Measurements from ENCODE around the gene TEX44.
A peak's percentile ranks its signal among the peaks of the same experiment; 100 is the strongest.
"Not testable (repeated sequence)": the region's sequence is repeated elsewhere in the genome, so short reads cannot be mapped to it uniquely, and the experiment has no call there.

Gene TEX44

DNA sequence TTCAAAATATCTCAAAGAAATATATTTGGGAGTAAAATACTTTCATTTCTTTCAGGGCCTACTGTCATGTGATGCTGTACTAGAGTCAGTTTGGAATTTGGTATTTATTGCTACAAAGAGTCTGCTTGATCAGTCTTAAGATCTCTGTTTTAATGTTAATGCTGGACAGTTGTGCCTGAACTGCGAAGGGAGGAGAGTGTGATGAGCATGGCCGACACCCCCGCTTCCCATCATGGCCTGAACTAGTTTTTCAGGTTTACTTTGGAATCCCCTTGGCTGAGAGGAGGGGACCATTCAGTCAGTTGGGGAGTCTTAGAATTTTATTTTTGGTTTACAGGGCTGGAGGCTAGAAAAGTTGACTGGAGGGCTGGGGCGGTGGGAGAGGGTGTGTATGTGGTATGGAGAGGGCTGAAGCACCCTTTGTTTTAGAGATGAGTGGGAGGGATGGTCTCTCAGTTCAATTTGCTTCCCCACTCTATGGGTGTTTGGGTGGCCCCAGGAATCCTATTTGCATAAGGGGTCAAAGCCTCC lies 20.9 kb upstream of the TEX44 start:
- no peak for DNase-seq

DNA sequence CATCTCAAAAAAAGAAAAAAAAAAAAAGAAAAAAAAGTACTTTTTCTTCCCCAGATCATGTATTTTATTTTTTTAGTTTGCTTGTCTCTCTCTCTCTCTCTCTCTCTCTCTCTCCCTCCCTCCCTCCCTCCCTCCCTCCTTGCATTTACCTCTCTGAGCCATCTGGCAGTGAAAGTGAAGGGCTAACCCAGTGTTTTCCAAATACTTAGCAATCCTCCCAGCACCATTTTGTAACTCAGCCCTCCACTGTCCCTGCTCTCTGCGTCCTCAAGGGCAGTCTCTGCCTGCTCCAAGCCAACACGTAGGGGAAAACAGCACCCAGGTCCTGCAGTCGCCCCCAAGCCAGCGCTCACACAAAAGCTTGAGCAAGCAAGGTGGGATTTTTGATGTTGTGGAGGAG lies 19.6 kb upstream of the TEX44 start:
- no peak for DNase-seq

DNA sequence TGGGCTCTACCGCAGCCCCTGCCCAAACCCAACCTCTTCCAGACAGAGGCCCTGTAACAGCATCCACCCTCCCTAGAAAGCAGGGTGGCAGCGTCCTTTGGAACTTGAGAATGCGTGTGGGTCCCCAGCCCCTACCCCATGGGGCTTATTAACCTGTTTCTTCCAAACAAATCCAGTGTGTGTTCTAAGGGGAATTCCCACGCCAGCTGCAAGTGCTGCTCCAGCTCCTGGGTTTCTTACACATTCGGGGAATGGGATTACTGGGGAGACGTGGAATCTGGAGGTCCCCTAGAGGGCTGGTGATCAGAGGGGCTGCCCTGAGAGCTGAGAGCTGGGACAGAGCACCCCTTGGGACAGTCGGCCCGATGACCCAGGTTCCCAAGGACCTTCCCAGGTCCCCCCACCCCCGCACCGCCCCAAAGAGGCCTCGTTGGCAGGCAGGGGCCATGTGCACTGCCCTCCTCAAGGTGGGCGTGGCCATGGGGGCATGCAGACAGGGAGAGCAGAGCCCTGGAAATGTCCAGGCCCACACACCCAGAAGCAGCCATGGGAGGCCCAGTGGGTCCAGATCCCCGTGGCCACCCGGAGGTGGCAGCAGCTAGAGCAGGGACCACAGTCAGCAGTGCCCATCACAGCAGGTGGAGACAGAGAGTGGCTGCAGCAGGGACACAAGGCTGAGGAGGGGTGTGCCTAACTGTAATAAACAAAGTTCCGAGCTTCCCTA lies 18.8 kb upstream of the TEX44 start:
- no peak for DNase-seq

DNA sequence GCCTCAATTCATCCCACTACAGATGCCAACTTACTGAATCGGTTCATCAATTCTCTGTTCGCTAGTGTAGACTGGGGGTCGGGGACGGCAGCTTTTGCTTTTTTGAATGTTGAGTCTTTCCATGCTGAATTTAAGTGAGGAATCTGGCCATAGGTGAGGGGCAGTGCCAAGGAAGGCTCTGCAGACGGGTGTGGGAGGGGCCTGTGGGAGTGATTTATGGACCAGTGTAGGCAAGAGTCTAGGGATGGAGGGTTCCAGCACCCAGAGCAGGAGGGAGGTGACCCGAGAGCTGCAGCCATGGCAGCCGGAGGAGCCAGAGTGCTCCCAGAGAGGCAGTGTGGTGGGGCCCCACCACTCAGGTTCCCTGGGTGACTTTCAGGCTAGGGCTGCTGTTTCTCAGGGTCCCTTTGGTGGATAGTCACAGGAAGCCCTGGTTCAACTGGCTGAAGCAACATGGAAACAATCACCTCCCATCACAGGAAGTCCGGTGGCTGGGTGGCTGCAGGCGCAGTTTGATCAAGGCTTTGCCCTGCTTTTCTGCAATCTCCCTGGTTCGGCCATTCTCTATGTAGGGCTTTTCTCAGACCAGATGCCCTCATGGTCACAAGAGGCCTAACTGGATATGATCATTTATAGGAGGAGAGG lies 16.9 kb upstream of the TEX44 start:
- no peak for DNase-seq

DNA sequence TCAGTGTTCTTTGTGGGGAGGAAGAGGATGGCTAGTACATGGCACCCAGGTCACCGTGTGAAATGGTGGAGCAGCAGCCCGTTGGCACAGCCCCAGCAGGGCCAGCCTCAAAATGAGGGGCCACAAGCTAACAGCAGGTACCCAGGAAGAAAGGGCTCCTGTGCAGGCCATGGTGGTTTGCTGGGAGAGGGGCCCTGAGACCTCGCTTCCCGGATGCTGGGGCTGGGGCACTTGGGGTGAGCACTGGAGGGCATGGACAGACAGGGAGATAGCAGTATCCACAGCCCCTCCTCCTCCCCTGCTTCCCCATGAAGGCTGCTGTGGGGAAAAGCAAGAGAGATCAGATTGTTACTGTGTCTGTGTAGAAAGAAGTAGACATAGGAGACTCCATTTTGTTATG lies 16.2 kb upstream of the TEX44 start:
- DNase-seq: no peak

DNA sequence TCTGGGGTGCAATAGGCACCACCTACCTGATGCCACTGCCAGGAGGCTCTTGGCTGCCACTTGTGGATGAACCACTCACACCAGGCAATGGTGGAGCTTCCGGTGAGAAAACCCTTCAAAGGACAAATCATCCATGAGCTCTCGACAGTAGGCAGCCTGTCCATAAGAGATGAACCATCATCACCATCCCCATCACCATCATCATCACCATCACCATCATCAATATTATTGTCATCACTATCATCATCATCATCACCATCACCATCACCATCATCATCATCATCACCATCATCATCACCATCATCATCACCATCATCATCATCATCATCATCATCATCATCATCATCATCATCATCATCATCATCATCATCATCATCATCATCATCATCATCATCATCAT lies 14.0 kb upstream of the TEX44 start:
- DNase-seq: not testable (repeated sequence)

DNA sequence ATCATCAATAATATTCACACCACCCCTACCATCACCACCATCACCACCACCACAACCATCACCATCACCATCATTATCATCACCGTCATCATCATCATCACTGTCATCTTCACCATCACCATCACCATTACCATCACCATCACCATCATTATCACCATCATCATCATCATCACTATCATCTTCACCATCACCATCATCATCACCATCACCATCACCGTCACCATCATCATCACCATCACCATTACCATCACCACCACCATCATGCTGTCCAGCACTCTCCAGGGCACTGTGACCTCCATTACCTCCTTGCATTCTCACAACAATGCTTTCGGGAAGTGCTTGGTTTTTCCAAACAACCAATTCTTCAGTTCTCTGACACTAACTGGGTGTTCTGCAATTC lies 13.1 kb upstream of the TEX44 start:
- DNase-seq: no peak

DNA sequence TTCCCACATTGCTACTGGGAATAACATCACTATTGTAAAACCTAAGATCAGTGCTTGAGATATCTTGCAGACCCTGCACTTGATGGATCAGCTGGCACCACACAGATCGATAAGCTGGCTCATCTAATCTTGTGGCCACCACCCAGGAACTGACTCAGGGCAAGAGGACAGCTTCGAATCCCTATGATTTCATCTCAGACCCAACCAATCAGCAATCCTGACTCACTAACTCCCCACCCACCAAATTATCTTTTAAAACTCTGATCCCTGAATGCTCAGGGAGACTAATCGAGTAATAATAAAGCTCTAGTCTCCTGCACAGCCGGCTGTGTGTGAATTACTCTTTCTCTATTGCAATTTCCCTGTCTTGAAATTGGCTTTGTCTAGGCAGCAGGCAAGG lies 11.3 kb upstream of the TEX44 start:
- no peak for DNase-seq

DNA sequence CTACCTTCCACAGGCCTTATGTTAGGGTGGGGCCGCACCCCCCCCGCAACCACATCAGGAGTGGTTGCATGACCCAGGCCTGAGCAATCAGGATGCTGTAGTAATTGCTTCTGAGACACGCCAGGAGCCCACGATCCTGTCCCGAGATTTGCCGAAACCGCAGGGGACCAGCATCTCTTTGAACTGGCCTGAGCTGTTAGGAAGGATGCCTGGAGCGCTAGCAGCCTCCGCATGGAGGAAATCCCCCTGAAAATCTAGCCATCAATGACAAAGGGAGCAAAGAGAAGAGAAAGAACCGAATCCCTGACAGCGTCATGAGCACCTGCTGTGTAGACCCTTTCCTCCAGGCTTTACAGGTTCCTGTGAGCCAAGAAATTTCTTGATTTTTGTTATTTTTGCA lies 8.7 kb upstream of the TEX44 start:
- no peak for DNase-seq

DNA sequence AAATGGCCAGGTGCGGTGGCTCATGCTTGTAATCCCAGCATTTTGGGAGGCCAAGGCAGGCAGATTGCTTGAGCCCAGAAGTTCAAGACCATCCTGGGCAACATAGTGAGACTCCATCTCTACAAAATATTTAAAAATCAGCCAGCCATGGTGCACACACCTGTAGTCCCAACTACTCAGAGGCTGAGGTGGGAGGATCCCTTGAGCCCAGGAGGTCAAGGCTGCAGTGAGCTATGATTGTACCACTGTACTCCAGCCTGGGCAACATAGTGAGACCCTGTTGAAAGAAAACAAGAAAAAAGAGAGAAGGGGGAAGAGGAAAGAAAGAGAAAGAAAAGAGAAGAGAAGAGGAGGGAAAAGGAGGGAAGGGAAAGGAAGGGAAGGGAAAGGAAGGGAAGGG lies 4.9 kb upstream of the TEX44 start:
- DNase-seq: not testable (repeated sequence)

DNA sequence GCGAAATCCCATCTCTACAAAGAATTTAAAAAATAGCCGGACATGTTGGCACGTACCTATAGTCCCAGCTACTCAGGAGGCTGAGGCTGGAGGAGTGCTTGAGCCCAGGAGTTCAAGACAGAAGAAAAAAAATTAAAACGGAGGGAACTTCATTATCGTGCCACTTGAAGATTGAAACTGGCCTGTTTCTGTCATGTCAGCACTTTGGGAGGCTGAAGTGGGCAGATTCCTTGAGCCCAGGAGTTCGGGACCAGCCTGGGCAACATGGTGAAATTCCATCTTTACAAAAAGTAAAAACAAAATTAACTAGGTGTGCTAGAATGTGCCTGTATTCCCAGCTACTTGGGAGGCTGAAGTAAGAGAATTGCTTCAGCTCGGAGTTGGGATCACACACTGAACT lies 3.0 kb upstream of the TEX44 start:
- DNase-seq: no peak

DNA sequence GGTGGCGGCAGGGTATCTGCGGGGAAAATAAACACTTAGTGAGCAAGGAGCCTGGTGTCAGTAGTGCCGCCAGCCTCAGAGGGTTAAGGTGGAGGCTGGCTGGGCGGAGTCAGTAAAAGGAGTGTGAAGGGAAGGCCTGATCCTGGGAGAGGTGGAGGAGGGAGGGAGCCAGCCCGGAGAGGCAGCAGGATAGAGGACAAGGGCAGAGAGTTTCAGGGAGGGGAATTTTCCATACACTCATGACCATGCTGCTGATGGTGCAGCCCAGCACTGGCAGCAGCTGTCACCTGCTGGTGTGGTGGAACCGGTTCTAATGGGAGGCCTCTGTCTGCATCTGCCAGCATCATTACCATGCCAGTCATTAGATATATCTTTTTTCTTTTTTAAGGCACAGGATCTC lies 2.0 kb upstream of the TEX44 start:
- DNase-seq: no peak

DNA sequence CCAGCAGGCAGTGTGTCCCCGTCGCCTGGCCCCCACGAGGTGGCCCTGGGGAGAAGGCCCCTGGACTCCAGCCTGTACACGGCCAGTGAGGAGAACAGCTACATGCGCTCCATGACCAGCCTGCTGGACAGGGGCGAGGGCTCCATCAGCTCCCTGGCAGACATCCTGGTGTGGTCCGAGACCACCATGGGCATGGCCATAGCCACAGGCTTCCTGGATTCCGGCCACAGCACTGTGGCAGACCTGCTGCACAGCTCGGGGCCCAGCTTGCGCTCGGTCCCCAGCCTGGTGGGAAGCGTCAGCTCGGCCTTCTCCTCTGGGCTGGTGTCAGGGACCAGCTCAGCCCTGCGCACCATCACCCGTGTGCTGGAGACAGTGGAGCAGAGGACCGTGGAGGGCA lies 1.0 kb downstream of the TEX44 start:
- no peak for DNase-seq

DNA sequence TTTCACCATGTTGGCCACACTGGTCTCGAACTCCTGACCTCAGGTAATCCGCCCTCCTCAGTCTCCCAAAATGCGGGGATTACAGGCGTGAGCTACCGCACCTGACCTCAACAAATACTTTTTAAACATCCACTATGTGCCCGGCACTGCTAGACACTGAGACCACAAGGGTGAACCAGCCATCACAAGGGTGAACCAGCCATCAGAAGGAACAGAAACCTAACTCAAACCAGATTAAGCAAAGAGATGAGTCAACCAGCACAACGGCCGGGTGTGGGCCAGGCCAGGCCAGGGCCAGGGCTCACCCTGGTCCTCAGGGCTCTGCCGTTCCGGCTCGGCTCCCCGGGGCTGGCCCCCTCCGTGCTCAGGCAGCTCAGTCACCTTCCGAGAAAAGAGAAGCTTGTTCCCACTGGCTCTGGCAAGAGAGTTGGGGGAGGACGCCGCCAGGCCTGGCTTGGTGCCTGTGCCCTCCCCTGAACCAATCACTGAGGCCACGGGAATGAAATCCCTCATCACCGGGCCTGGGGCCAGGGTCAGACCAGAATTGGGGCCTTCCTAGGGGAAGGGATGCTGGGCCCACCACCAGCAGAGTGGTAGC lies 4.4 kb downstream of the TEX44 start:
- DNase-seq: no peak

DNA sequence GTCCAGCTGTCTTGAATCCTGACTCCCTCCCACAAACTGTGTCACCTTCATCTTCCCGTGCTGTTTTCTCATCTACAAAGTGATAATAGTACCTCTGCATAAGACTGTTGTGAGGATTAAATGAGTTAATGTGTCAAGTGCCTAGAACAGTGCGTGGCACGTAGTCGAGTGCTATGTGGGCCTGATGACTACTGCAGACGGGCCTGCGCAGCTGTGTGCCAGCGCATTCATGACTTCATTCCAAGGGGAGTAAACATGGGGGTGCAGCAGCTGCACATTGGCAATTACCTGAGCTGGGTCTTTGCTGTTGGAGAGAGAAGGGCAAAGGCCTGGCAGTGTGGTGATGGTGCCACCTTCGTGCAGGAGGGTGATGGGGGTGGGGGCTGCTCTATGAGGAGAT lies 5.0 kb downstream of the TEX44 start:
- no peak for DNase-seq

DNA sequence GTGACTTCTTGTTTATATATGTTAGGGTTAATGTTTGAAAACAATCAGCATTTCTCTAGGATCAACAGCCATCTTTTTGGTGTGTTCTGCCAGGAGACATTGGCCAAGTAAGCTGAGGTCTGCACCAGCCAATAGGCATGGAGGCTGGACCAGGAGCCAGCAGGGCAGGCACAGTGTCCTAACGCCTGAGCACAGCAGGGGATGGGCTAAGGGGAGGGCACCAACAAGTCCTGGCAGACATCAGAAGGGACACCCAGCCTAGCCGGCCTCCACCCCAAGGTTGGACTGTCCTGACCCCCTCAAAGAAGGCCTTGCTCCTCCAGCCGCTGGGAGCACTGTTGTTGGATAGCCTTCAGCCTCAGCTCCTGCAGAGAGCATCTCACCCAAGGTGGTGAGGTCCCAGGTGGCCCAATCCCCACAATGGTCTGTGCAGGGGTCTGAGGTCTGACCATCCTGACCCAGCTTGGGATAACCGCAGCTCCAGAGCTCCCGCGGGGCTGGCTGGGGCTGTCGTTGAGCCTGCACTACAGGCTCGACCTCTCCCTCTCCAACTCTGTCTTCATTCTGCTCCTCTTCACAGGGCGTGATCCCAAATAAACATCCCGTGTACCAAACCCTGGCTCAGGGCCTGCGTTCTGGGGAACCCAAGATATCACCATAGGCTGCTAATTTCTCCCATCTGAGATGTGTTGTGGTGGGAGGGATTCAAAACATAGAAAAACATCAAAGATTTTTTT lies 8.1 kb downstream of the TEX44 start:
- no peak for DNase-seq

DNA sequence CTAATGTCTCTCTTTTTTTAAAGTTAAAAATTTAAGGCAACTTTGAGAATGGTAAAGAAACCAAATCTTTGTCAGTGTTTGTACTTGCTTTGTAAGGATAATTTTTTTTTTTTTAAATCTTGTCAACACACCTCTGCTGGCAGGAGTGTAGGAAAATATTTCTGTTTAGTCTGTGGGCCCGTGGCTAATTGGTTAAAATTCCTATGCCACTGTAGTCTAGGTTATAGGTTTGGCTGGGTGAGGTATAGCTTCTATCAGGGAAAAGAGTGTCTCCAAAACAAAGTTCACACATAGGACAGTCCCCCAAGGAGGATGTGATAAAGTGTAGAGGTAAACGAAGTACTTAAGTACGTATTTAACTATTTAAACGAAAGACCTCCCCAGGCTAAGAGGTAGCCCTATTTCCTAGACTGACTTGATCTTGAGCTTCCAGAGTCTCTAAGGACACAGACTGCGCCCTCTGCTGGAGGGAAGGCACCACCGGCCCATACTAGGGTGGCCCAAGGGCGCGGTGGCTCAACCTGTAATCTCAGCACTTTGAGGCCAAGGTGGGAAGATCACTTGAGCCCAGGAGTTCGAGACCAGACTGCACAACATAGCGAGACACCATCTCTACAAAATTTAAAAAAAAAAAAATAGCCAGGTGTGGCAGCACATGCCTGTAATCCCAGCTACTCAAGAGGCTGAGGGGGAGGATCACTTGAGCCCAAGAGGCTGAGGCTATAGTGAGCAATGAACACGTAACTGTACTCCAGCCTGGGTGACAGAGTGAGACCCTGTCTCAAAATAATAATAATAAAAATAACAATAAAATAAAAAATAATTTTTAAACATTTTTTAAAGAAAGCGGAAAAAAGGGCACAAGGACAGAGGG lies 8.9 kb downstream of the TEX44 start:
- peak; percentile 26 for DNase-seq

DNA sequence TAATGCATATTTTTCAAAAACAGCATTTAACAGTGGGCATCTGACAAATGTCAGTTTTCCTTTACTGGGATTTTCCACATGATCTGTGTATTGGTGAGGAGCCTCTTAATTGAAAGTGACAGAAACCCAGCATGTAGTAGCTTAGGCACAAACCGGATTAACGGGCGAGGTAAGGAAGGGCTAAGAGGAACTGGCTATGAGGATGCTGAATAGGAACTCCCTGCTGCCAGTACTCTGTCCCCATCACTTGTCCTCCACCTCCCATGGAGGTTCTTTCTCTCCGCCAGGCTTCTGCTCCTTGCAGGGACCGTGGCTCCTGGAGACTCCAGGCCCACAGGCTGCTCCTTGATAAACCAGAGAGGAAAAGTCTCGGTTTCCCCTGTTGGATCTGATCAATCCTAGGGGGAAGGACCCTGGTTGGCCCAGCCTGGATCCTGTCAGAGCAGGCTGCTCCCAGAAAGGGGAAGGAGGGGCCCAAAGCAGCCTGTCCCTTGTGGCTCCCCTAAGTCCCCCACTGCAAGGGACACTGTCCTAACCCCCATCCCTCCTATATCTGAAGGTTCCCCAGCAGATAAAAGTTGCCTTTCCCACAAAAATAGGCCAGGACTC lies 10.3 kb downstream of the TEX44 start:
- DNase-seq: no peak

DNA sequence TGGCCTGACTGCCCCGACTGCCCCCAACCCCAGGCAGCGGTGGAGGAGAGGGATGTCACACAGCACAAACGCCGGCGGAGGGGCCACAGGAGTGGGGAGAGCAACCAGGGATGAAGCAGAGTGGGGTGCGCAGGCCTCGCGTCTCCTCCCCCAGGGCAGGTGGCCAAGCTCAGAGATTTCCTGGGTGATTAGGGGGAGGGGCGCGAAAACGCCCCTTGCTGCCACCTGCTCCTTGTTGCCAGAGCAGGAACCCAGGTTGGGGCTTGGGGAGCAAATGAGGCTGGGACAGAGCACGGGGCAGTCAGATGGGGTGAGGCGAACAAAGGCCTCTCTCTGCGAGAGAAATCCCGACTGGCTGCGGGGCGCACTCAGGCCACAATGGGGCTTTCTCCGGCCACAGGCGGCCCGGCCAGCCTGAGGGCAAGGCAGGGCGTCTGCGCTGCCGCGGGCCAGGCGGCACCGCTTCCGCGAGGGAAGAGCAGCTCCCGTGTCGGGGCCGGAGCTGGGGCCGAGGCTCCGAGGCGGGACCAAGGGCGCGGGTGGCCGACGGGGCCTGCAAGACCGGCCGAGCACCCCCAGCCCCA lies 11.5 kb downstream of the TEX44 start:
- peak; percentile 65 for DNase-seq

DNA sequence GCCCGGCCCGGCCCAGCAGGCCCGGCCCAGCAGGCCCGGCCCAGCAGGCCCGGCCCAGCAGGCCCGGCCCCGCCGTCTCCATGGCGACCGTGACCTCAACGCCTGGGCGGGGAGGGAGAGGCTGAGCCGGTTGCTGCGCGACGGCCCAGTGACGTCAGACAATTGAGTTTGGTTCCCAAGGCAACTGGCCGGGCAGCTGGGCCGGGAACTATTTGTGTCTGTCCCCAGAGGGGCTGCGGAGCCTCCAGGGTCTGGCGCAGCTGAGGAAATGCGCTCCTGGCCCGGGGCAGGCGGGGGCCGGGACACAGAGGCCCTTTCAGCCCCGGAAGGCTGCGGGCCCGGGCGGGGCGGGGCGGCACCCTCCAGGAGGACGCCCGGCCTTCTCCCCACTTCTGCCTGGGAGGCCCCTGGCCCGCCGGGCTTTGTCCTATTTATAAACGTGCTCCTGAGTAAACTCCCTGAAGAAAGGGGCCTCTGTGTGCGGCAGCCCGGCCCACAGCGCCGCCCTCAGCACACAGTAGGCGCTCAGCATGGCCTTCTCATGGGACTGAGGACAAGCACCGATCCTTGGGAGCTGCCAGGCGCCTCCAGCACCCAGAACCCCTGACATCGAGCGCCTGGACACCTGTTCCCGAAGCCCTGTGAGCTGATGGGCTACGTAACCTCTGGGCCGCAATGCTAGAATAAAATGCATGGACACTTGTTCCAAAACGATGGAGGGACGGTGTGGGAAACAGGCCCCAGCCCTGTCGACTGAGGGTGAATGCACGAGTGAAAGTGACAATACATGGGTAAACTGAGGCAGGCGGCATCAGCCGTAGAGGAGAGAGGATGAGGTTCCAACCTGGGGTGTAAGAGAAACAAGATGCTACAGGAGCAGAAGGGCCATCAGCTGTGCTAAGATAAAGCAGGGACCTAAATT lies 12.3 kb downstream of the TEX44 start:
- peak; percentile 96 for DNase-seq
